Measurements from ENCODE around the gene ALDH2.

ALDH2 gene

GRCh38 chr12:111841236-111841749 lies 74.6 kb downstream of the ALDH2 start:
- no peak for DNase-seq (ENCODE audit: low read depth)
- TF ChIP-seq CTCF (IDR thresholded peaks at IDR 0.05; ENCODE audit: low read depth, low read length) (no peak), MYC (IDR thresholded peaks at IDR 0.05; ENCODE audit: low read depth, low read length) (no peak), POLR2A (IDR thresholded peaks at IDR 0.05; ENCODE audit: extremely low read depth, insufficient read length) (no peak), MAX (IDR thresholded peaks at IDR 0.05; ENCODE audit: low read depth, low read length) (no peak)
- H3K4me3 ChIP-seq (ENCODE audit: low read depth, low read length), result peak overlapping the region; percentile 82

GRCh38 chr12:111841750-111842555 lies 75.2 kb downstream of the ALDH2 start, which contains the start of gene MAPKAPK5:
Gene MAPKAPK5 (plus strand): TSS chr12:111842228. CDS start chr12:111842734, 506 bp downstream.
- peak; percentile 96 for TF ChIP-seq POLR2A (IDR thresholded peaks at IDR 0.05; ENCODE audit: extremely low read depth, insufficient read length)
- peak; percentile 94 for TF ChIP-seq MYC (IDR thresholded peaks at IDR 0.05; ENCODE audit: low read depth, low read length)
- TF ChIP-seq MAX (IDR thresholded peaks at IDR 0.05; ENCODE audit: low read depth, low read length), result peak; percentile 91
- no peak for TF ChIP-seq CTCF (IDR thresholded peaks at IDR 0.05; ENCODE audit: low read depth, low read length)
- DNase-seq (ENCODE audit: low read depth), result peak; percentile 99
- H3K4me3 ChIP-seq (ENCODE audit: low read depth, low read length), result peak within 1 kb of the TSS; percentile 82

GRCh38 chr12:111842556-111843396 lies 76.0 kb downstream of the ALDH2 start:
- peak overlapping the region; percentile 82 for H3K4me3 ChIP-seq (ENCODE audit: low read depth, low read length)
- TF ChIP-seq CTCF (IDR thresholded peaks at IDR 0.05; ENCODE audit: low read depth, low read length) (no peak), MAX (IDR thresholded peaks at IDR 0.05; ENCODE audit: low read depth, low read length) (no peak), POLR2A (IDR thresholded peaks at IDR 0.05; ENCODE audit: extremely low read depth, insufficient read length) (no peak), MYC (IDR thresholded peaks at IDR 0.05; ENCODE audit: low read depth, low read length) (no peak; the same call in 1 of the 2 replicates)
- DNase-seq (ENCODE audit: low read depth), result peak; percentile 54

GRCh38 chr12:111846016-111846415 lies 79.3 kb downstream of the ALDH2 start:
- no peak for TF ChIP-seq CTCF (IDR thresholded peaks at IDR 0.05; ENCODE audit: low read depth, low read length)
- no peak for TF ChIP-seq POLR2A (IDR thresholded peaks at IDR 0.05; ENCODE audit: extremely low read depth, insufficient read length)
- TF ChIP-seq MAX (IDR thresholded peaks at IDR 0.05; ENCODE audit: low read depth, low read length), result no peak
- TF ChIP-seq MYC (IDR thresholded peaks at IDR 0.05; ENCODE audit: low read depth, low read length), result no peak
- no peak for DNase-seq (ENCODE audit: low read depth)
- no peak overlapping the region for H3K4me3 ChIP-seq (ENCODE audit: low read depth, low read length)

GRCh38 chr12:111850526-111850925 lies 83.8 kb downstream of the ALDH2 start:
- no peak overlapping the region for H3K4me3 ChIP-seq (ENCODE audit: low read depth, low read length)
- no peak for DNase-seq (ENCODE audit: low read depth)
- no peak for TF ChIP-seq MAX (IDR thresholded peaks at IDR 0.05; ENCODE audit: low read depth, low read length)
- no peak for TF ChIP-seq MYC (IDR thresholded peaks at IDR 0.05; ENCODE audit: low read depth, low read length)
- no peak for TF ChIP-seq CTCF (IDR thresholded peaks at IDR 0.05; ENCODE audit: low read depth, low read length)
- TF ChIP-seq POLR2A (IDR thresholded peaks at IDR 0.05; ENCODE audit: extremely low read depth, insufficient read length), result no peak

Measured in NB4 (cell line).